HG03575 (cell line): ENCODE data around the gene KLHDC10.
"Not testable (repeated sequence)": the region's sequence is repeated elsewhere in the genome, so short reads cannot be mapped to it uniquely, and the experiment has no call there.

Source experiments
- ATAC-seq: cut with Tn5 transposase; IDR thresholded peaks from one replicate; pipeline ENCODE4 v1.9.1; 2021; ENCODE audit not compliant: unreplicated experiment, insufficient number of reproducible peaks, low FRiP score; ENCODE audit errors: extremely low read depth

Gene KLHDC10

DNA sequence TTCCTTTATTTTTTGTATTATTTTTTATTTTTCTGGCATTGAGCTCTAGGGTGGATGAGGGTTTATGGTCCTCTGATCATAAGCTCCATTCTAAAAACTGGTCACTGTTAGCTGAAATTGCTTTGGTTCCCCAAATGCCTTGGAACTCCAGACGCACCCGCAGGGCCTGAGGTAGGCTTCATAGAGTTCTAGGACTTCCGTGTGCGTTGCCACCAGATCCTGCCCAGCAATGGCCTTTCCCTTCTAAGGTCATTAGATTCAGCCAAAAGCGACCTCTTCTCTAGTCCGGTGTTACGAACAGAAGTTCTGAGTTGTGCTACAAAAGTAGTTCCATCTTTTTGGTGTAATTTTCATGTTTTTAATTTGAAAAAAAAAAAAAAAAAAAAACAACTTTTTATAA is 64.4 kb downstream of the KLHDC10 start:
- no peak for ATAC-seq

DNA sequence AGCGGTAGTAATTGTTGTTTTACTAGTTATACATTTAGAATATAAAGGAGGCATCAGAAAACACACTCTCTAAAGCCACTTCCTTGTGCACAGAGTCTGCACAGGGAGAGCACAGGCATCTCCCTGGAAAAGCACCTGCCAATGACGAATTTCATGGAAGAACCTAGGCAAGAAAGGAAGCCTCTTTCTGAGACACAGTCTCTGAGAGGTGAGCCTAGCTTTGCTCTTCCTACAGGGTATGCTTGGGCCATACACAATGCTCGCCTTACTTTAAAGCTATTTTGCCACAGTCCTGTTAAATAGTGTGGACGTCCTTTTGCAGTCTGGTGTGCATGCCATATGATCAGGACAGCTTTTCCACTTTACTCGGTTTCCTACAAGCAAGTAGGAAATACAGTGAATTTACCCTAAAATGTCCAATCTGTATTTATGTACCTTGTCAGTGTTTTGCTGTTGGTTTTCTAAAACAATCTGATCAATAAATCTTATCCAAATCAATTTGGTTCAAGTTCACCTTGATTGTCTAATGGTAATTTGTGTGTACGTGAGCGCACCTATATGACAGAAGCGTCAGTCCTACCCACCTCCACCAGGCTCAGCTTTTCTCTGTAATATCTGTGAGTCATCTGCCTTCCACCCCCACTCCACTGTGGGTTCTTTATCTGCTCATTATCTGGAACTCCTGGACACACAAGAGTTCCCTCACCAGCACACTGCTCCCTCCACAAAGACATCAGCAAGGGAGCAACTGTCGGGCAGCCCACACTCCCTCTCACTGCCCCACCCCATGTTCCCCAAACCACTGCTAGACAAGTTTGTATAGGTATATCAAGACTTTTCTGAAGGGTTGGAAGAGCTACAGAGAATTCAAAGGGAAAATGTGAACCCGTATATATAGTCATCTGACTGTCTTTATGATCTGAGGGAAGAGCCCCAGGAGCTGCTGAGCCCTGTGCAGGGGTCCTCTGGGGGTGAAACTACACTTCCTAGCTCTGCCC is 65.2 kb downstream of the KLHDC10 start:
- ATAC-seq = no peak

DNA sequence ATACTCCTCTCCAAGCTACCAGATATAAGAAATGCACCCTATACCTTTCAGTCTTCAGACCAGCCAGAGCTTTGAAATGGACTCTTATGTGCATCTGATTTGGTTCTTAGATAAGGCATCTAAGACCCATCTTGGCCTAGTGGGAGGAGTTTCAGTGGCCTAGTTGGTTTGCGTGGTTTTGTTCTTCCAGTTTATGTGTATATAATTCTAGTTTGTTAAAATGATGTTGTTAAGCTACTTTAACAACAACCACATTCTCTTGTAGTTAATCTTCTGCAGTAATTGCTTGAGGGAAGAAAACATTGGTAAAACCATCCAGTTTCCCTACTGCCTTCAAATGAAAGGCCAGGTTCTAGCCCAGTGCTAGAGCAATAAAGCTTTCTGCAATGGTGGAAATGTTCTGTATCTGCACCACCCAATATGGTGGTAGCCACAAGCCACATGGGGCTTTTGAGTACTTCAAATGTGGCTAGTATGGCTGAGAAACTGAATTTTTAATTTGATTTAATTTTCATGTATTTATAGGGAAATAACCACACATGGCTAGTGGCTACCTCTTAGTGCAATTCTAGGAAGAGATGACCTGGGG is 66.3 kb downstream of the KLHDC10 start:
- ATAC-seq = no peak

DNA sequence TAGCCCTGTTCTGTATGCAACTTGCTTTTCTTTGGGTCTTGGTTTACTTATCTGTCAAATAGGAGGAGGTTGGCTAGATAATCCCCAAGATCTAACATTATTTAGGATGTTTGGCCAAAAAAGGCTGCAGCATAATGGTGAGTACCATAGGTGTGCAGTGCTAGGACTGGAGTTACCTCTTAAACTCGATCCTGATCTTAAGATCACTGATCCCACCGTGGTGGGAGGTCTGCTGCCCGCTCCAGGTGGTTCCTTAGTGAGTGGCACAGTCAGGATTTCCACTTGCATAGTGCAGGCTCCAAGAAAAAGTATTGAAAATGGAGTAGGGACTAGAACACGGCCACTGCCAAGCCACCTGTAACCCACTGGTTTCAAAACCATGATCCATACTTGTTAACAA is 66.9 kb downstream of the KLHDC10 start:
- ATAC-seq = no peak

DNA sequence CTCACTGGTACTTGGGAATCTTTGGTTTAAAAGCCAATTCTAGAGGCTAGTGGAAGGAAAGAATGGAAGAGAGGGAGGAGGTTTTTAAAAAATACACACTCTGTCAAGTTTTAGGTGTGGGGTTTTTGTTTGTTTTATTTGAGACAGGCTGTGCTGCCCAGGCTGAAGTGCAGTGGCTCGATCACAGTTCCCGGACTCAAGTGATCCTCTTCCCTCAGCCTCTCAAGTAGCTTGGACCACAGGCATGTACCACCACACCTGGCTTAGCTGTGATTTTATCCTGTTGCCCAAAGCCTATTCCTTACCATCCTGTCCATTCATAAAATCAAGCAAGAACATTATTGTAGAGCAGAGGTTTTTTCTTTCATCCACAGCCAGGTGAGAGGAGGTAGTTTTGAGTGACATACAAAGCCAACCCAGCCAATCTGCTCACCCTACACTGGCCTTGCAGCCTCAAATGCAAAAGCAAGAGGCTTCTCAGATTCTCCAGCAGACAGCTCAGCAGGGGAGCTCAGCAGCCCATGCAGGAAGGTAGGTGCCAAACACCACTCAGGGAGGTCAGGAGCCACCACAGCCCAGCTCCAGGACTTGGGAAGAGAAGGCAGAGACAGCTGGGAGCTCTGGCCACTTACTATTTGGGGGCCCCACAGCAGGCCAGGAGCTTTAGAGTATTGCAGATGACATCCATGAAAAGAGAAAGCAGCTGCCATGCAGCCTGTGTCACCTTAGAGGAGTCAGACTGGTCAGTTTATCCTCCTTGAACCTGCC is 69.0 kb downstream of the KLHDC10 start:
- ATAC-seq = no peak

DNA sequence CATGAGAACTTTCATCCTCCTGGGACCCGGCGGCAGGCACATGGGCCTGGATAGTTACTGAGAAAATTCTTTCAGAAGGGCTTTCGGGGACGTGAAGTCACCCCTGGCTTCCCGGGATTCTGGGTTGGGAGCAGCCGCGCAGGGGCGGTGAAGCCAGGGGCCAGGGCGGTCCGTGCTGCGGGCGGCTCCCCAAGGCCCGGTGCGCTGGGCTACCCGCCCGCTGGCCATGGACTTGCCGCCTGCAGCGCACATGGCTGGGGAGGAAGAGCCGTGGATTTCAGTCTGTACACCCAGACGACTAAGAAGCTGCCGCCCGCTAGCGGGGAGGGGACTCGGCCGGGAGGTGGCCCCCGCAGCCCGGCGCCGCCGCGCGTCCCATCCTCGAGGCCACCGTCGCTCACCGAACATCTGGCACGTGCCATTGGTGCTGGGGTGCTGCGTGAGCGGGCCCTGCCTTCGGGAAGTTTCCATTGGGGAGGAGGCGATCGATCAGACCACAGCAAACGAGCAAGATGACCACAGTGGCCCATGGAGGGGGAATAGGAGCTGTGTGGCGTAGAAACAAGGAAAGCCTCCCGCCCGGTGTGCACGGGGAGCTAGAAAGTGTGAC is 70.3 kb downstream of the KLHDC10 start:
- no peak for ATAC-seq

DNA sequence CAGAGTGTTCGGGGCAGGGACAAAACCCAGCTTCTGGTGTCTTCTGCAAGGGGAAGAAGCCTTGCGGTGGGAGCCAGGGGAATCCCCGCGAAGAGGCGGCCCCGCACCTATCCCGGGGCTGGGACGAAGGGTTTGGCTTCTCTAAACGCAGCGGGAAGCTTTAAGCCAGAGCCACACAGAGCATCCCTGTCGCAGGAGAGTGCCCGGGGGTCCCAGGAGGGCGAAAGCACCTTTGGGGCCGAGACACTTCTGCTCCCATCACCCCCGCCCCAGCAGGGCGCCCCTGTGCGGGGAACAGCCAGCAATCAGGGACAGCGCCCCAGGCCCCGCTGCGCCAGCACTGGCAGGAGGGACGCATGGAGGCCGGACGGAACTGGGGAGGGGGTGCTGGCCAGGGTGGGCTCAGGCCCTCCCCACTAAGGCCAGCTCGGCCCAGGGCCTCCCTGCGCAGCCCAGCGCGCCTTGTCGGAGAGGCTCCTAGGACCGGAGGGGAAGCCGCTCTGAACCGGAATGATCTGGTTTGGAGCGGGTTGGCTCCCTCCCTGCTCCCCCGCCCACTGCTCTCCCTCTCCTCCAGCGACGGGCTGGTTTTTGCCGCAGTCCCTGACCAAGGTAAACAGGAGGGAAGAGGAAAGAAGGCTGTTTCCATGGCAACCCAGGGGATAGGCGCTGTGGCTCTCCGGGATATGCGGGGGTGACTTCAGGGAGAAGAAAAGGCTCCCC is 71.0 kb downstream of the KLHDC10 start:
- ATAC-seq = no peak

DNA sequence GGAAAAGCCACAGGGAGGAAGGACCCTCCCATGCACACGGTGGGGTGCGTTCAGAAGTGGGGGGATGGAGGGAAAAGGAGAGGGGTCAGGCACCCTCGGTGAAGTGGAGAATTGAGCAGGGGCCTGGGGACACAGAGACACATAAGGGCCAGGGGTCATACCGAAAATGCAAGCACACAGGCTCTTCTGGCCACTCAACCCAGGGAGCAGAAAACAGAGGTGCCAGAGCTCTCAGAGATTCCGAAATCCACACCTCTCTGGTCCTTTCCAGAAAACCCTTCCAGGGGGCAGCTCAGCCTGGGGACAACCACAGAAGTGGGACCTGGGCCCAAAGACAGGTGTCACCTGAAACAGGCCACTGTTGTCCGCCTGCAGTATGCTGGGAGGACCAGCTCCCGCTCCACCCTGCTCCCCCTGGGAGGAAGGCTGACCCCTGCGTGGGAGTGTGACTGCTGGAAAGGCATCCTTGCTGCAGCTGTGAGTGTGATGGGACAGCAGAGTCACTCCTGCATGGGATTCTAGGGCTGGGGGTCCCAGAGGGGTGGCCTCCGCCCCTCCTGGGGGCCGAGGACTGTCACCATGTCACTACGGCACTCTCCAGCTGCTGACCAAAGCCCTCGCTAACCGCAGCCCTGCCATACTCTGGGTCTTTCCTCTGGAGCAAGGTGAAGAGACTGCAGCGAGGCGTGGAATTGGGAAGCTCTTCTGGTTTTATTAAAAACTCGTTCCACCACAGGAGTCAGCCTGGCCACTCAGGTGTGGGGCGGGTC is 71.7 kb downstream of the KLHDC10 start:
- no peak for ATAC-seq

DNA sequence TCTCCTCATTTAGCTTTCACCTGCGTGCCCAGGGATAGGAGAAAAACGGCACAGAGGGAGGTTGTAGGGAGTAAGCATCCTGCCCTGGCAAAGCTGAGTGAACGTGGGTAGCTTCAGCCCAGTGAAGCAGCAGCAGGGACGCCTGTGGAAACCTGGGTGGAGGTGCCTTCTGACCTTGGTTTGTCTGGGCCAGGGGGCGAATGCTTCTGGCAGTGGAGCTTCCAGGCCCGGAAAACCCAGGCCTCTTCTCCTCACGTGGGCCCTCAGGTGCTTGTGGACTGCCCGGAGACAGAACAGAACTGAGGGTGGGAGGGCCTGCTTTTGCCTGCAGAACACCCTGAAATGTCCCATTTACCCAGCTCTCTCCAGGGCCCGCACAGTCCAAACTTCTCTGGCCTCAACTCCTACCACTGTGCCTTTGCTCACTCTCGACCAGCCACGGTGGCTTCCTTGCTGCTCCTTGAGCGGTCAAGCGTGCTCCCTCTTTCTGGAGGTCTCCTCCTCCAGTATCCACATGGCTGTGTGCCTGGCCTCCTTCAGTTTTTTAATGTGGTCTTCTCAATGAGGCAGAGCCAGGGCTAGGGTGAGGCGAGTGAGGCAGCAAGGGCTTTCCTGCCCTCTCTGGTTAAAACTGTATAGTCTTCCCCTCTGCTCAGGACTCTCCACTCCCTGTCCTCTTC is 72.5 kb downstream of the KLHDC10 start:
- no peak for ATAC-seq

DNA sequence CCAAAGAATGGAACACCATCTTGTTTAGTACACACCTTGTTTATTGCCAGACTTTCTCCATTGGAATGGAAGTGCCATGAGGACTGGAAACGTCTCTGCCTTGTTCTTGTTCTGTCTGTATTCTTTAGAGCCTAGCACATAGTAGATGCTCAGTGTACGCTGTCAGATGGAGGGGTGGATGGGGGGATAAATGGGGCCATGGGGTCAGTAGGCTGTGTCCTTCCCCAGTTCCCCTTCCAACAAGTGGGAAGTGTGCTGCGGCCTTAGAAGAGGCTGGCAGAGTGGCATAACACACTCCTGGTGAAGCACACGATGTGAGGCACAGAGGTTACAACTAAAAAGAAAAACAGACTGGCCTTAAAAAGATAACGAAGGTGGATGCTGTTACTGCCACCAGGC is 73.0 kb downstream of the KLHDC10 start:
- ATAC-seq = no peak

DNA sequence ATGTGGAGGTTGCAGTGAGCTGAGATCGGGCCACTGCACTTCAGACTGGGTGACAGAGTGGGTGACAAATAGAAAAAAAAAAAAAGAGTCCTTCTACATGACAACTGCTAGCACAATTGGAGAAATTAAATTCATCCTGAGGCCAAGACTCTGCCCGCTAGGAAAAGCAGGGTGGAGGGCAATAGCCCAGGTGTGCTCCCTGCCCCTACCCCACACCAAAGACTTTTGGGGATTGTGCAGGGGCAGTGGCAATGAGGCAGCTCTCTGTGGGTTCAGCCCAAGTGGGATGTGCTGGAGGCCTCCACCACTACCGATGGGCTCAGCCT is 73.6 kb downstream of the KLHDC10 start:
- no peak for ATAC-seq

DNA sequence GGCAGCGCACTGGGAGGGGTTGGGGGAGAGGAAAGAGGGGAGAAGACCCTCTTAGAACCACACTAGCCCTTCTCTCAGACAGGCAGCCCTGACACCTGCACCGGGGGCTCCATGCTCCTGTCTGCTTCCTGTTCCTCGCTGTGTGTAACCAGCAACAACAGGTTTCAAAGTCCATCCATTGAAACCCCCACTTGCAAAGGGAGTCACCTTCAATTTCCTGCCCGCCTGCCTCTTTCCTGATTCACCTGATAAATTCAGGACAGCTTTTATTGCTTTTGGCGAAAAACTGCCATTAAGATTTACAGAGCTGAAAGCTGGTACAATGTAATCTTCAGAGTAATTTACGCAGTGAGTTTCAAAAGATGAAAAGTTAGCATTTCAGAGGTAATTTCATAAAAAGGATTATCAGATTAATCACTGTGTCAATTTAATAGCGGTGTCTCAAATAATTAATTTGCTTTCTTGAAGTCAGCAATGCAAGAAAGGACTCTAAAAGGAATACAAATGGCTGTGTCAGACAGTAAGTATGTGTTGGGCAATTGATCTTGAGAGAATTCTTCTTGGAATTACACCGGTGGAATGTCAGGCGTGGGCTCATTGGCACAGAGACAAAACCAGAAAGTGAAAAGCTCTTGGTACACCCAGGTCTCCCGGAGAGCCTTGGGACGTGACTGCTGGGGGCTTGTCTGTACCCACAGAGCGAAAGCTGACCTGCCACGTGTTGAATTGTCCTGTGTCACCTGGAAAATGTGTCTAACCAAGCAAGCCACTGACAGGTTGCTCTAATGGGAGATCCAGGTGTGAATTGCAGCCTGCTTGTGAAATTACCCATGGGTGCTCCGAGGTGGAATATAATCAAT is 74.2 kb downstream of the KLHDC10 start:
- no peak for ATAC-seq

DNA sequence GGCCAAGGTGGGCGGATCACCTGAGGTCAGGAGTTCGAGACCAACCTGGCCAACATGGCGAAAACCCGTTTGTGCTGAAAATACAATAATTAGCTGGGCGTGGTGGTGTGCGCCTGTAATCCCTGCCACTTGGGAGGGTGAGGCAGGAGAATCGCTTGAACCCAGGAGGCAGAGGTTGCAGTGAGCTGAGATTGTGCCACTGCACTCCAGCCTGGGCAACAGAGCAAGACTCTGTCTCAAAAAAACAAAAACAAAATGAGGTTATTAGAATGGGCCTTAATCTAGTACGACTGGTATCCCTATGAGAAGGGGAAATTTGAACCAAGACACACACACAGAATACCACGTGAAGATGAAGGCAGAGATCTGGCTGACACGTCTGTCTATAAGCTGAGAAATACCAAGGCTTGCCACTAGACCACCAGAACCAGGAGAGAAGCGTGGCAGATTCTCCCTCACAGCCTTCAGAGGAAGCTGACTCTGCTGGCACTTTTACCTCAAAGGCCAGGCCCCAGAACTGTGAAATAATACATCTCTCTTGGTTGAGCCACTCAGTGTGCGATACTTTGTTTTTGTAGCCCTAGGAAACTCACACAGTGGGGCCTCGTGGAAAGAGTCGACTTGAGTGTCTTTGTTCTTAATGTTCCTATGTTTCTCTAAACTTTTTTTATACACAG is 75.2 kb downstream of the KLHDC10 start:
- ATAC-seq = no peak

DNA sequence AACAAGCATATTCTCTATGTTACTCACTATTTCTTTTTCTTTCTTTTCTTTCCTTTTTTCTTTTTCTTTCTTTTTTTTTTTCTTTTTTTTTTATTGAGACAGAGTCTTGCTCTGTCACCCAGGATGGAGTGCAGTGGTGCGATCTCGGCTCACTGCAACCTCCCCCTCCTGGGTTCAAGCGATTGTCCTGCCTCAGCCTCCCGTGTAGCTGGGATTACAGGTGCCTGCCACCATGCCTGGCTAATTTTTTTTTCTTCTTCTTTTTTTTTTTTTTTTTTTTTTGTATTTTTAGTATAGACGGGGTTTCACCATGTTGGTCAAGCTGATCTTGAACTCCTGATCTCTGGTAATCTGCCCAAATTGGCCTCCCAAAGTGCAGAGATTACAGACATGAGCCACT is 75.8 kb downstream of the KLHDC10 start:
- not testable (repeated sequence) for ATAC-seq

DNA sequence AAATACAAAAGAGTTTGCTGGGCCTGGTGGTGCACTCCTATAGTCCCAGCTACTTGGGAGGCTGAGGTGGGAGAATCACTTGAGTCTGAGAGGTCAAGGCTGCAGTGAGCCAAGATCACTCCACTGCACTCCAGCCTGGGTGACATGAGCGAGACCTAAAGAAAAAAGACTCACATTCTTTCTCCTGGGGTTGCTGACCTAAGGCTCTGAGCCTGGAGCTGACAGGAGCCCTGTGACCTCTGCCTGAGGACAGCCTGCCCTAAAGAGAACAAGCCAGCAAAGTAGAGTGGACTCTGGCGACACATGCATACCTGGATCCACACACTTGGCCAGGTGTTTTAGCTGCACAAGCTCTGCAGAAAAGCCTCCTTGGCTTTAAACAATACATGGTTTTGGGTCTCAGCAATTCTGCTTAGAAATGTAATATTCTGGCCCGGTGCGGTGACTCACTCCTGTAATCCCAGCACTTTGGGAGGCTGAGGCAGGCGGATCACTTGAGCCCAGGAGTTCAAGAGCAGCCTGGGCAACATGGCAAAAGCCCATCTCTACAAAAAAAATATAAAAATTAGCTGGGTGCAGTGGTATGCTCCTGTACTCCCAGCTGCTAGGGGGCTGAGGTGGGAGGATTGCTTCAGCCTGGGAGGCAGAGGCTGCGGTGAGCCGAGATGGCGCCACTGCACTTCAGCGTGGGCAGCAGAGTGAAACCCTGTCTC is 76.5 kb downstream of the KLHDC10 start:
- ATAC-seq = no peak
